Measurements from ENCODE around the gene GTF2H2C. TPM values are rescaled to one million over a fixed set of nuclear protein-coding genes. Genes with fewer than 3 reads are reported as not detected.
"Not testable (repeated sequence)": the region's sequence is repeated elsewhere in the genome, so short reads cannot be mapped to it uniquely, and the experiment has no call there.

Gene GTF2H2C
- polyA plus RNA-seq (2013, experiment 1 of 2; ENCODE audit: insufficient read length), result 25.5 TPM
- polyA plus RNA-seq (2013, experiment 2 of 2; ENCODE audit: insufficient read length), result 25.2 TPM

- peak; percentile 71 for DNase-seq
These were observed at the start of gene GTF2H2C for GRCh38 chr5:69559908-69560330. Gene GTF2H2C (plus strand): TSS chr5:69560191. CDS start chr5:69565133, 4,942 bp downstream.

GRCh38 chr5:69510694-69511093 lies 49.3 kb upstream of the GTF2H2C start:
- DNase-seq, result no peak

- DNase-seq, result peak; percentile 64
These were observed 47.2 kb upstream of the GTF2H2C start for GRCh38 chr5:69512740-69513260.

GRCh38 chr5:69515570-69515969 lies 44.4 kb upstream of the GTF2H2C start:
- DNase-seq, result not testable (repeated sequence)

- DNase-seq, result no peak
These were observed 43.2 kb upstream of the GTF2H2C start for GRCh38 chr5:69516769-69517168.

- no peak for DNase-seq
These were observed 42.2 kb upstream of the GTF2H2C start for GRCh38 chr5:69517763-69518212.

- DNase-seq, result no peak
These were observed 40.7 kb upstream of the GTF2H2C start for GRCh38 chr5:69519285-69519684.

GRCh38 chr5:69522035-69522434 lies 38.0 kb upstream of the GTF2H2C start:
- no peak for DNase-seq

- DNase-seq, result no peak
These were observed 34.5 kb upstream of the GTF2H2C start for GRCh38 chr5:69525490-69525889.

- no peak for DNase-seq
These were observed 33.3 kb upstream of the GTF2H2C start for GRCh38 chr5:69526660-69527059.

- DNase-seq, result no peak
These were observed 32.7 kb upstream of the GTF2H2C start for GRCh38 chr5:69527128-69527770.

GRCh38 chr5:69528035-69528434 lies 32.0 kb upstream of the GTF2H2C start:
- no peak for DNase-seq

GRCh38 chr5:69528609-69529008 lies 31.4 kb upstream of the GTF2H2C start:
- DNase-seq, result no peak

- DNase-seq, result no peak
These were observed 29.2 kb upstream of the GTF2H2C start for GRCh38 chr5:69530561-69531405.

GRCh38 chr5:69531406-69531801 lies 28.6 kb upstream of the GTF2H2C start:
- DNase-seq, result no peak

GRCh38 chr5:69537911-69538310 lies 22.1 kb upstream of the GTF2H2C start:
- DNase-seq, result not testable (repeated sequence)

- not testable (repeated sequence) for DNase-seq
These were observed 21.3 kb upstream of the GTF2H2C start for GRCh38 chr5:69538735-69539134.

- DNase-seq, result not testable (repeated sequence)
These were observed 18.6 kb upstream of the GTF2H2C start for GRCh38 chr5:69541347-69541746.

GRCh38 chr5:69542838-69543618 lies 17.0 kb upstream of the GTF2H2C start:
- not testable (repeated sequence) for DNase-seq

GRCh38 chr5:69544602-69545001 lies 15.4 kb upstream of the GTF2H2C start:
- DNase-seq, result not testable (repeated sequence)

- DNase-seq, result not testable (repeated sequence)
These were observed 818 bp downstream of the GTF2H2C start for GRCh38 chr5:69560587-69561431.

Measured in fibroblast of skin of abdomen (primary cell).